Endothelial cell of umbilical vein (primary cell): ENCODE data around the gene DCAF7. TPM values are rescaled to one million over a fixed set of nuclear protein-coding genes. Genes with fewer than 3 reads are reported as not detected.

ENCODE experiments used
- BruUV-seq: library from RNA; stranded (reverse); fragments of 400-500 nt; replicated peaks from 2 replicates; lab custom pipeline; 2021; lab: Mats Ljungman, UMichigan
- CTCF ChIA-PET: fragments of 300-600, 350-600 bp; sonication (Branson Sonifier 250); formaldehyde crosslinking; loops from one replicate; lab custom pipeline; 2021; ENCODE audit warnings: antibody characterized with exemption, inconsistent platforms; lab: Charles Lee
- POLR2A ChIA-PET: fragments of 300-600, 350-600 bp; sonication (Branson Sonifier 250); formaldehyde crosslinking; loops from one replicate; lab custom pipeline; 2021; ENCODE audit warnings: antibody characterized with exemption, inconsistent platforms; lab: Charles Lee
- DNase-seq: peaks from one replicate; pipeline ENCODE4 v3.0.0-alpha.2; 2011; ENCODE audit warnings: low read depth, low spot score
- FAIRE-seq: peaks from 2 replicates; lab custom pipeline; 2011; peaks lifted over from hg19 to GRCh38; lab: Jason Lieb, UNC
- H2AFZ ChIP-seq: 2 replicates; pipeline ENCODE4 v1.6.0; 2012; ENCODE audit warnings: low read depth, low read length, control low read depth, inconsistent platforms
- H3K27ac ChIP-seq: 2 replicates; pipeline ENCODE4 v1.5.1; 2011; ENCODE audit warnings: low read depth, mild to moderate bottlenecking, control low read depth, low read length, moderate library complexity; ENCODE audit not compliant: insufficient read depth
- H3K27me3 ChIP-seq, 2 experiments: 2 replicates each; pipeline versions ENCODE4 v1.6.0 to v1.6.1; 2011; ENCODE audit warnings: low read length in 2 of 2, mixed read lengths in 1 of 2; ENCODE audit not compliant: control insufficient read depth in 2 of 2, insufficient read depth in 2 of 2
- H3K36me3 ChIP-seq, 2 experiments: 2 replicates in 1 of 2; 3 replicates in 1 of 2; pipeline ENCODE4 v1.5.1; 2011; ENCODE audit warnings: low read length in 2 of 2, mild to moderate bottlenecking in 1 of 2, moderate library complexity in 1 of 2; ENCODE audit not compliant: control insufficient read depth in 2 of 2, insufficient read depth in 2 of 2; ENCODE audit errors: extremely low read depth in 1 of 2
- H3K4me1 ChIP-seq: 3 replicates; pipeline ENCODE4 v1.5.1; 2011; ENCODE audit warnings: mild to moderate bottlenecking, low read length; ENCODE audit not compliant: control insufficient read depth, insufficient read depth; ENCODE audit errors: extremely low read depth
- H3K4me2 ChIP-seq: 2 replicates; pipeline ENCODE4 v1.6.1; 2011; ENCODE audit warnings: low read length, control low read depth, mixed read lengths; ENCODE audit not compliant: insufficient read depth
- H3K4me3 ChIP-seq, 3 experiments: fragments of 200-600 bp in 1 of 3; sonication (generic), shearing (Covaris generic) in 1 of 3; replicated peaks in 1 of 3; 2 replicates each; pipeline ENCODE4 v1.5.1; 2011 to 2016; ENCODE audit warnings: control low read depth in 3 of 3, low read length in 3 of 3, mild to moderate bottlenecking in 2 of 3, inconsistent platforms in 1 of 3, low read depth in 1 of 3, moderate library complexity in 1 of 3; ENCODE audit not compliant: insufficient read depth in 1 of 3
- H3K79me2 ChIP-seq: 2 replicates; pipeline ENCODE4 v1.6.0; 2012; ENCODE audit warnings: low read length, inconsistent platforms; ENCODE audit not compliant: control insufficient read depth, insufficient read depth
- H3K9ac ChIP-seq: replicated peaks from 2 replicates; pipeline ENCODE3; 2011; ENCODE audit warnings: low read length, control low read depth; ENCODE audit not compliant: insufficient read depth; ENCODE audit errors: extremely low read depth
- H3K9me1 ChIP-seq: replicated peaks from 3 replicates; pipeline ENCODE4 v1.6.0; 2011; ENCODE audit warnings: mild to moderate bottlenecking, low read length; ENCODE audit not compliant: control insufficient read depth, insufficient read depth; ENCODE audit errors: extremely low read depth
- H3K9me3 ChIP-seq: replicated peaks from 2 replicates; pipeline ENCODE4 v1.5.1; 2012; ENCODE audit warnings: low read length, inconsistent platforms; ENCODE audit not compliant: control insufficient read depth, insufficient read depth
- H4K20me1 ChIP-seq: replicated peaks from 2 replicates; pipeline ENCODE3; 2011; ENCODE audit warnings: mild to moderate bottlenecking, low read length; ENCODE audit not compliant: control insufficient read depth, insufficient read depth; ENCODE audit errors: extremely low read depth
- CTCF ChIP-seq, 2 donors: IDR thresholded peaks; 1 replicate in 1 of 2; 2 replicates in 1 of 2; pipeline ENCODE4 v1.5.1; 2011; ENCODE audit warnings: low read length in 2 of 2, mild to moderate bottlenecking in 2 of 2, moderate library complexity in 2 of 2, control low read depth in 1 of 2, inconsistent platforms in 1 of 2, low read depth in 1 of 2; ENCODE audit not compliant: insufficient read depth in 1 of 2; ENCODE audit errors: extremely low read depth in 1 of 2
- EZH2 ChIP-seq: IDR thresholded peaks from 2 replicates; pipeline ENCODE4 v1.6.1; 2012; ENCODE audit warnings: borderline replicate concordance, low read depth, mild to moderate bottlenecking, moderate library complexity, low read length, inconsistent platforms; ENCODE audit not compliant: severe bottlenecking
- FOS ChIP-seq: IDR thresholded peaks from 2 replicates; pipeline ENCODE4 v1.6.1; 2011; ENCODE audit warnings: mild to moderate bottlenecking, low read length, moderate library complexity, borderline replicate concordance; ENCODE audit not compliant: insufficient read depth
- GATA2 ChIP-seq: IDR thresholded peaks from 2 replicates; pipeline ENCODE4 v1.7.0; 2011; ENCODE audit warnings: low read depth, mild to moderate bottlenecking, moderate library complexity, mixed read lengths, low read length; ENCODE audit not compliant: insufficient read length, insufficient read depth
- JUN ChIP-seq: IDR thresholded peaks from 2 replicates; pipeline ENCODE4 v1.6.1; 2011; ENCODE audit warnings: borderline replicate concordance, low read depth; ENCODE audit not compliant: insufficient read length, insufficient read depth
- MYC ChIP-seq: IDR thresholded peaks from one replicate; pipeline ENCODE4 v1.6.1; 2011; ENCODE audit warnings: mild to moderate bottlenecking, low read depth, low read length
- POLR2A ChIP-seq: IDR thresholded peaks from 2 replicates; pipeline ENCODE4 v1.6.1; 2012; ENCODE audit warnings: low read depth, mild to moderate bottlenecking, control low read depth, low read length
- POLR2AphosphoS5 ChIP-seq: IDR thresholded peaks from 2 replicates; pipeline ENCODE4 v1.6.1; 2012; ENCODE audit warnings: low read depth, mild to moderate bottlenecking, control low read depth, low read length, moderate library complexity; ENCODE audit not compliant: insufficient read depth
- dilution Hi-C: fragments of 300-500 bp; cut with MboI; formaldehyde crosslinking; loops from one replicate; pipeline ENCODE4 v1.15.0; 2019; ENCODE audit warnings: low sequenced_read_pairs; ENCODE audit not compliant: extremely low pct_ligation_motif_present
- intact Hi-C: fragments of 100-400 bp; cut with micrococcal nuclease; formaldehyde crosslinking; loops from one replicate; pipeline ENCODE4 v1.10.0; 2022
- polyA plus RNA-seq, 4 experiments: library from polyadenylated mRNA; depleted of rRNA in 3 of 4; stranded (reverse) in 3 of 4; unstranded in 1 of 4; fragments of >200 nt; gene quantifications; 2 replicates each; pipeline versions ENCODE4 v1.2.1 to v1.2.3, GENCODE V29; 2011 to 2012; ENCODE audit warnings: missing spikeins in 1 of 4
- total RNA-seq: library from RNA; stranded (reverse); gene quantifications from 2 replicates; pipeline ENCODE4 v1.2.3, GENCODE V29; 2021
- TF ChIP-seq, protein P1 (sequence below): IDR thresholded peaks from 2 replicates; pipeline ENCODE4 v1.6.1; 2011; ENCODE audit not compliant: insufficient read depth, insufficient read length

The DCAF7 gene
- total and polyA plus RNA-seq, 2 donors (not counting 3 experiments of a cell fraction or from before 2014, with no cell fraction given) = 82.8 to 100 TPM

DNA sequence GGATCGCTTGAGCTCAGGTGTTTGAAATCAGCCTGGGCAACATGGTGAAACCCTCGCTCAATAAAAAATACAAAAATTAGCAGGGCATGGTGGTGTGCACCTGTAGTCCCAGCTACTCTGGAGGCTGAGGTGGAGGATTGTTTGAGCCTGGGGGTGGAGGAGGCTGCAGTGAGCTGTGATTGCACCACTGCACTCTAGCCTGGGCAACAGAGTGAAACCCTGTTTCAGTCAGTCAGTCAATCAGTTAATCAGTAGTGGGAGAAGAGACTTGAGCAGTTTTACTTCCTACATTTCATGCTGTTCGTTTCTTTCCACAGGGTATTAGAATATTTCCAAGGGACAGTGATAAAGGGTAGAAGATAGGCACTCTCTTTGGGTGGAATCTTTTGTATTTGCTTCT is 80.8 kb downstream of the DCAF7 start:
- Histone ChIP-seq H3K27me3 (no peaks in the 10 kb centered on the region), H3K4me3 (no peak overlapping the region), H3K79me2 (peaks cover 74% of the 10 kb centered on the region), H2AFZ (no peak overlapping the region), H3K36me3 (peaks cover 8 to 13% of the 10 kb centered on the region in 2 experiments), H4K20me1 (peaks cover 3% of the 10 kb centered on the region), H3K9me1 (no peaks in the 10 kb centered on the region), H3K9ac (no peak overlapping the region), H3K4me2 (peak overlapping the region; percentile 19), H3K4me1 (peaks cover 47% of the 10 kb centered on the region), H3K27ac (no peak overlapping the region), H3K9me3 (no peaks in the 10 kb centered on the region)
- ChIA-PET CTCF (no interaction called here), POLR2A (no interaction called here)
- DNase-seq (no peak), FAIRE-seq (no peak)
- intact Hi-C loops = no loop called here
- no peak for TF ChIP-seq JUN
- TF ChIP-seq, protein P1, sequence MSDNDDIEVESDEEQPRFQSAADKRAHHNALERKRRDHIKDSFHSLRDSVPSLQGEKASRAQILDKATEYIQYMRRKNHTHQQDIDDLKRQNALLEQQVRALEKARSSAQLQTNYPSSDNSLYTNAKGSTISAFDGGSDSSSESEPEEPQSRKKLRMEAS = no peak
- TF ChIP-seq POLR2A = no peak
- TF ChIP-seq POLR2AphosphoS5 = no peak
- TF ChIP-seq GATA2 = no peak
- no peak for TF ChIP-seq FOS
- TF ChIP-seq MYC = no peak
- no peak for TF ChIP-seq CTCF (IDR thresholded peaks at IDR 0.05; ENCODE audit: extremely low read depth in 1 of 2, insufficient read depth in 1 of 2, low read depth in 1 of 2, low read length in 2 of 2)
- no peak for TF ChIP-seq EZH2
- dilution Hi-C loops = no loop called here
- BruUV-seq = no TSS peak
